K562 (cell line): ENCODE results near the gene CCDC192. TPM values are rescaled to one million over a fixed set of nuclear protein-coding genes. Genes with fewer than 3 reads are reported as not detected.

Source experiments
- ATAC-seq: fragments of 200-7000 bp; cut with Tn5 transposase; 3 replicates; pipeline ENCODE4 v1.9.1; 2020; ENCODE audit warnings: moderate library complexity
- BruUV-seq: library from RNA; stranded (reverse); fragments of 400-500 nt; replicated peaks from 2 replicates; lab custom pipeline; 2021; lab: Mats Ljungman, UMichigan
- CTCF ChIA-PET: fragments of 300-600 bp; formaldehyde crosslinking; extraction: SDS; loops from one replicate; lab custom pipeline; 2021; ENCODE audit warnings: low intra/inter-chr PET ratio; lab: Yijun Ruan, JAX
- POLR2A ChIA-PET: fragments of 300-600, 350-650 bp; sonication (Branson Sonifier 250); formaldehyde crosslinking; extraction: SDS; loops from one replicate; lab custom pipeline; 2021; ENCODE audit warnings: antibody characterized with exemption, inconsistent platforms; lab: Yijun Ruan, JAX
- DNase-seq, 4 experiments: peaks; one replicate each; pipeline versions ENCODE4 v3.0.0 to v3.0.0-alpha.2; 2011 to 2018; ENCODE audit warnings: low spot score in 3 of 4, mixed read lengths in 3 of 4; ENCODE audit errors: extremely low read depth in 1 of 4
- FAIRE-seq: peaks from 2 replicates; lab custom pipeline; 2011; peaks lifted over from hg19 to GRCh38; lab: Jason Lieb, UNC
- H2AFZ ChIP-seq: 2 replicates; pipeline ENCODE4 v1.6.0; 2011; ENCODE audit warnings: low read depth, low read length, control low read depth, inconsistent platforms
- H3K27ac ChIP-seq: fragments of 200-600 bp; 3 replicates; pipeline ENCODE4 v1.8.0; 2011; ENCODE audit warnings: low read depth, mild to moderate bottlenecking, control low read depth, inconsistent platforms, low read length, moderate library complexity, mixed read lengths; ENCODE audit errors: extremely low read depth
- H3K27me3 ChIP-seq, 2 experiments: fragments of 300-600 bp in 1 of 2; 2 replicates in 1 of 2; 3 replicates in 1 of 2; pipeline versions ENCODE4 v1.6.0 to v1.8.0; 2011; ENCODE audit warnings: inconsistent platforms in 2 of 2, low read length in 2 of 2, mild to moderate bottlenecking in 1 of 2, mixed read lengths in 1 of 2, moderate library complexity in 1 of 2; ENCODE audit not compliant: control insufficient read depth in 2 of 2, insufficient read depth in 2 of 2
- H3K36me3 ChIP-seq: fragments of 300-600 bp; 3 replicates; pipeline ENCODE4 v1.8.0; 2011; ENCODE audit warnings: mild to moderate bottlenecking, low read length, inconsistent platforms; ENCODE audit not compliant: control insufficient read depth, insufficient read depth
- H3K4me1 ChIP-seq, 2 experiments: fragments of 200-600 bp in 1 of 2; replicated peaks in 1 of 2; 2 replicates in 1 of 2; 3 replicates in 1 of 2; pipeline versions ENCODE4 v1.5.1 to v1.8.0; 2011; ENCODE audit warnings: inconsistent platforms in 2 of 2, low read length in 2 of 2, mild to moderate bottlenecking in 1 of 2, mixed read lengths in 1 of 2, moderate library complexity in 1 of 2; ENCODE audit not compliant: control insufficient read depth in 2 of 2, insufficient read depth in 2 of 2
- H3K4me2 ChIP-seq: 2 replicates; pipeline ENCODE4 v1.6.1; 2011; ENCODE audit warnings: low read length, control low read depth, inconsistent platforms, mixed read lengths; ENCODE audit not compliant: insufficient read depth
- H3K4me3 ChIP-seq: fragments of 200-600 bp; sonication (generic), shearing (Covaris generic); 2 replicates; pipeline ENCODE4 v1.5.1; 2016; ENCODE audit warnings: control low read depth, inconsistent platforms
- H3K79me2 ChIP-seq: fragments of 200-600 bp; 3 replicates; pipeline ENCODE4 v1.8.0; 2011; ENCODE audit warnings: low read length, inconsistent platforms; ENCODE audit not compliant: control insufficient read depth, insufficient read depth
- H3K9ac ChIP-seq, 2 experiments: 2 replicates each; pipeline versions ENCODE4 v1.6.0 to v1.6.1; 2011; ENCODE audit warnings: low read depth in 2 of 2, low read length in 2 of 2, control low read depth in 1 of 2, inconsistent platforms in 1 of 2, mild to moderate bottlenecking in 1 of 2, mixed read lengths in 1 of 2; ENCODE audit not compliant: insufficient read depth in 1 of 2
- H3K9me1 ChIP-seq: one replicate; pipeline ENCODE4 v1.6.0; 2011; ENCODE audit warnings: inconsistent platforms, mild to moderate bottlenecking, low read length, moderate library complexity; ENCODE audit not compliant: control insufficient read depth, insufficient read depth
- H3K9me3 ChIP-seq: replicated peaks from 2 replicates; pipeline ENCODE4 v1.5.1; 2011; ENCODE audit warnings: low read depth, low read length, inconsistent platforms; ENCODE audit not compliant: control insufficient read depth, insufficient read depth
- H4K20me1 ChIP-seq: replicated peaks from 2 replicates; pipeline ENCODE4 v1.6.1; 2011; ENCODE audit warnings: low read length, inconsistent platforms, mixed read lengths; ENCODE audit not compliant: control insufficient read depth, insufficient read depth
- DEAF1 ChIP-seq: fragments of 450-650 bp; formaldehyde crosslinking; IDR thresholded peaks from 2 replicates; pipeline ENCODE4 v1.4.0; 2020; ENCODE audit warnings: mild to moderate bottlenecking, moderate library complexity
- DIDO1 ChIP-seq: fragments of 450-650 bp; IDR thresholded peaks from 2 replicates; pipeline ENCODE4 v1.6.1; 2016; ENCODE audit warnings: low read depth, missing biosample characterization, missing genetic modification characterization
- ETV1 ChIP-seq: fragments of 450-650 bp; conservative IDR thresholded peaks from 2 replicates; pipeline ENCODE4 v1.6.1; 2016; ENCODE audit warnings: missing genetic modification characterization, control low read depth, low read depth, missing compliant biosample characterization
- FOXP4 ChIP-seq: sonication (generic); formaldehyde crosslinking; IDR thresholded peaks from 2 replicates; pipeline ENCODE4 v1.8.0; 2022; ENCODE audit warnings: mild to moderate bottlenecking, missing genetic modification reagents, borderline replicate concordance
- GABPB1 ChIP-seq: sonication (generic); formaldehyde crosslinking; IDR thresholded peaks from 2 replicates; pipeline ENCODE4 v1.8.0; 2022; ENCODE audit warnings: mild to moderate bottlenecking, missing genetic modification reagents
- HEY1 ChIP-seq: fragments of 250-450 bp; sonication (Bioruptor Pico); IDR thresholded peaks from 2 replicates; pipeline ENCODE4 v1.5.0; 2020; ENCODE audit warnings: mild to moderate bottlenecking, moderate library complexity, borderline replicate concordance
- HNRNPL ChIP-seq: fragments of 200-400 bp; formaldehyde crosslinking; IDR thresholded peaks from 2 replicates; pipeline ENCODE4 v1.6.1; 2017; ENCODE audit warnings: low read depth, mild to moderate bottlenecking, low read length
- KLF13 ChIP-seq: fragments of 450-650 bp; IDR thresholded peaks from 2 replicates; pipeline ENCODE4 v1.6.1; 2016; ENCODE audit warnings: missing genetic modification characterization, low read depth, mild to moderate bottlenecking, missing compliant biosample characterization, moderate library complexity, borderline replicate concordance
- MXD1 ChIP-seq: fragments of 250-450 bp; sonication (Bioruptor Pico); IDR thresholded peaks from 2 replicates; pipeline ENCODE4 v1.8.0; 2021; ENCODE audit warnings: borderline replicate concordance, mild to moderate bottlenecking, moderate library complexity; ENCODE audit not compliant: poor library complexity, severe bottlenecking
- NR3C1 ChIP-seq: sonication (generic); formaldehyde crosslinking; IDR thresholded peaks from 2 replicates; pipeline ENCODE4 v1.8.1; 2022; ENCODE audit warnings: missing genetic modification reagents
- PKNOX1 ChIP-seq: fragments of 450-650 bp; IDR thresholded peaks from 2 replicates; pipeline ENCODE4 v1.6.1; 2016
- POLR2G ChIP-seq: fragments of 200-400 bp; formaldehyde crosslinking; IDR thresholded peaks from 2 replicates; pipeline ENCODE4 v1.6.1; 2017; ENCODE audit warnings: low read depth, mild to moderate bottlenecking, antibody characterized with exemption, low read length, moderate library complexity
- POLR3A ChIP-seq: IDR thresholded peaks from 2 replicates; pipeline ENCODE4 v1.6.1; 2011; ENCODE audit warnings: borderline replicate concordance, mild to moderate bottlenecking, moderate library complexity; ENCODE audit not compliant: insufficient read length, insufficient read depth; ENCODE audit errors: extremely low read depth
- SMARCC2 ChIP-seq: fragments of 450-650 bp; IDR thresholded peaks from 2 replicates; pipeline ENCODE4 v1.6.1; 2017; ENCODE audit warnings: antibody characterized with exemption, moderate library complexity, mild to moderate bottlenecking, low read depth
- STAT5B ChIP-seq: fragments of 250-450 bp; sonication (Bioruptor Pico); IDR thresholded peaks from 2 replicates; pipeline ENCODE4 v1.8.0; 2021; ENCODE audit warnings: mild to moderate bottlenecking, inconsistent platforms
- ZBTB1 ChIP-seq: sonication (generic); formaldehyde crosslinking; IDR thresholded peaks from 2 replicates; pipeline ENCODE4 v1.8.1; 2023; ENCODE audit warnings: missing genetic modification reagents, low read depth, mild to moderate bottlenecking, borderline replicate concordance
- ZNF12 ChIP-seq: sonication (generic); formaldehyde crosslinking; IDR thresholded peaks from 2 replicates; pipeline ENCODE4 v1.4.0; 2020; ENCODE audit warnings: mild to moderate bottlenecking, missing genetic modification reagents
- WGBS: fragments of 100-300 bp; shearing (Covaris generic); methylation state at CpG from one replicate; pipeline ENCODE4 v1.1.6; 2016; ENCODE audit warnings: low coverage, mixed read lengths; ENCODE audit not compliant: insufficient coverage; ENCODE audit errors: missing lambda C conversion rate; 5-methylcytosine and 5-hydroxymethylcytosine counted together
- in situ Hi-C: fragments of 300-500 bp; cut with MboI; formaldehyde crosslinking; loops from 4 replicates; pipeline ENCODE4 v1.15.0; 2018; ENCODE audit warnings: inconsistent platforms, mixed read lengths
- intact Hi-C: fragments of 100-400 bp; cut with micrococcal nuclease; formaldehyde crosslinking; loops from 2 replicates; pipeline ENCODE4 v1.14.2; 2022
- polyA plus RNA-seq, 8 experiments: library from polyadenylated mRNA; depleted of rRNA in 4 of 8; stranded (reverse) in 5 of 8; unstranded in 3 of 8; fragments of >200 nt; fragmentation: Nextera tagmentation in 2 of 8; fragmentation: Illumina TruSeq in 1 of 8; extraction: Ambion mirVana in 2 of 8; extraction: Trizol in 1 of 8; gene quantifications; 2 replicates each; pipeline versions ENCODE4 v1.2.1 to v1.2.3, GENCODE V29; 2011 to 2014; ENCODE audit warnings: inconsistent platforms in 1 of 8, missing spikeins in 1 of 8
- total RNA-seq, 7 experiments: library from RNA; depleted of rRNA in 6 of 7; stranded (reverse); fragments of >200 nt in 6 of 7; fragmentation: Illumina TruSeq in 2 of 7; extraction: Trizol in 2 of 7; gene quantifications; 2 replicates each; pipeline versions ENCODE4 v1.2.1 to v1.2.3, GENCODE V29; 2011 to 2021; ENCODE audit warnings: low replicate concordance in 1 of 7

CCDC192 gene
- total and polyA plus RNA-seq, 9 of the 15 experiments (the other 6 are each of a cell fraction or from before 2014, with no cell fraction given) = 0.21 to 0.66 (median 0.38) TPM; not detected in 2

- Histone ChIP-seq H3K27me3 (peaks cover 0 to 6% of the 10 kb centered on the region in 2 experiments; a peak in 1 of 5 replicates), H3K27ac (no peak overlapping the region), H4K20me1 (no peaks in the 10 kb centered on the region), H3K36me3 (no peaks in the 10 kb centered on the region), H3K4me3 (no peak overlapping the region), H3K9ac (no peak overlapping the region), H3K9me3 (no peaks in the 10 kb centered on the region), H2AFZ (no peak overlapping the region), H3K79me2 (no peaks in the 10 kb centered on the region), H3K4me1 (no peaks in the 10 kb centered on the region), H3K9me1 (no peaks in the 10 kb centered on the region), H3K4me2 (no peak overlapping the region)
- in situ Hi-C loops (no loop called here), intact Hi-C loops (no loop called here)
- DNase-seq = no peak
- CTCF ChIA-PET = no interaction called here
- POLR2A ChIA-PET = no interaction called here
- 0% methylated on average over 4 of the region's 4 CpGs for WGBS
- FAIRE-seq = no peak
- TF ChIP-seq HNRNPL = no peak
- TF ChIP-seq DEAF1 (CRISPR knock-in tag) = no peak
- no peak for TF ChIP-seq FOXP4
- TF ChIP-seq KLF13 (tag) = no peak
- TF ChIP-seq MXD1 (CRISPR knock-in tag) = no peak
- no peak for TF ChIP-seq STAT5B (CRISPR knock-in tag)
- no peak for TF ChIP-seq PKNOX1
- no peak for TF ChIP-seq ETV1
- no peak for TF ChIP-seq ZBTB1 (CRISPR knock-in tag)
- TF ChIP-seq ZNF12 (CRISPR knock-in tag) = no peak
- no peak for TF ChIP-seq NR3C1 (CRISPR knock-in tag)
- TF ChIP-seq SMARCC2 = no peak
- no peak for TF ChIP-seq HEY1
- no peak for TF ChIP-seq DIDO1
- no peak for TF ChIP-seq GABPB1 (CRISPR knock-in tag)
- no peak for TF ChIP-seq POLR3A
- no peak for TF ChIP-seq POLR2G
- BruUV-seq = no TSS peak
- ATAC-seq = no peak
Observed at GRCh38 chr5:127928053-127928452, 224.9 kb downstream of the CCDC192 start.
